Muscle layer of colon (tissue), 2 donors: Measurements from ENCODE around the gene GNLY.

Experiments used
- H3K27ac ChIP-seq: one replicate; pipeline ENCODE4 v1.7.0; 2013; ENCODE audit warnings: low read depth, mild to moderate bottlenecking, low read length, moderate library complexity
- H3K27me3 ChIP-seq, 2 donors: one replicate each; pipeline ENCODE4 v1.7.0; 2013; ENCODE audit warnings: low read length in 2 of 2, mild to moderate bottlenecking in 2 of 2; ENCODE audit not compliant: insufficient read depth in 2 of 2, control insufficient read depth in 1 of 2
- H3K36me3 ChIP-seq: one replicate; pipeline ENCODE4 v1.7.0; 2013; ENCODE audit warnings: mild to moderate bottlenecking, low read length; ENCODE audit not compliant: insufficient read depth
- H3K4me1 ChIP-seq: one replicate; pipeline ENCODE4 v1.7.0; 2013; ENCODE audit warnings: mild to moderate bottlenecking, low read length; ENCODE audit not compliant: insufficient read depth
- H3K4me3 ChIP-seq, 2 donors: one replicate each; pipeline ENCODE4 v1.7.0; 2013; ENCODE audit warnings: low read length in 2 of 2, low read depth in 1 of 2, mild to moderate bottlenecking in 1 of 2, moderate library complexity in 1 of 2
- H3K9ac ChIP-seq: one replicate; pipeline ENCODE4 v1.7.0; 2013; ENCODE audit warnings: low read length
- H3K9me3 ChIP-seq: one replicate; pipeline ENCODE4 v1.7.0; 2013; ENCODE audit warnings: mild to moderate bottlenecking, low read length
- donor health status: abdominal sarcoma.
- donor health status: Adenocarcinoma of cecum.

The GNLY gene

GRCh38 chr2:85694052-85695025 lies at the start of gene GNLY:
TSS of gene GNLY (plus strand) at chr2:85694358. CDS start at chr2:85694419, 61 bp downstream.
- Histone ChIP-seq H3K27ac (no peak within 1 kb of the TSS), H3K9ac (no peak within 1 kb of the TSS), H3K4me1 (no peaks in the 10 kb centered on the region), H3K36me3 (no peaks in the 10 kb centered on the region), H3K27me3 (no peaks in the 10 kb centered on the region), H3K9me3 (no peaks in the 10 kb centered on the region), H3K4me3 (no peak within 1 kb of the TSS)

DNA sequence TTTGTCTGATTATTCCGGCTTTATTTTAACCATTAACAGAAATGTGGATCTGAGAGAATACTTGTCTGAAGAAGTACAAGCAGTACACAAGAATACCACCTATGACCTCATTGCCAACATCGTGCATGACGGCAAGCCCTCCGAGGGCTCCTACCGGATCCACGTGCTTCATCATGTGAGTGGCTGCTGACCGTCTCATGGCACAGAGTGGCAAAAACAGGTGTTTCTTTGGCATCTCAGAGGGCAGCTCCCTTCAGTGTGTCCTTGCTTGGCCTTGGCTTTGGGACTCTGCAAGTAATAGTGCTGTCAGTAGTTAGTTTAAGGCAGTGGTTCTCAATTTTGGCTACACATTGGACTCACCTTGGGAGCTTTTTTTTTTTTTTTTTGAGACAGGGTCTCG lies 49.2 kb upstream of the GNLY start:
- H3K4me3 ChIP-seq: no peak overlapping the region
- no peak overlapping the region for H3K9ac ChIP-seq
- H3K27ac ChIP-seq: no peak overlapping the region
- H3K4me1 ChIP-seq: no peaks in the 10 kb centered on the region
- H3K36me3 ChIP-seq: peaks cover 91% of the 10 kb centered on the region
- no peaks in the 10 kb centered on the region for H3K9me3 ChIP-seq
- H3K27me3 ChIP-seq: no peaks in the 10 kb centered on the region

DNA sequence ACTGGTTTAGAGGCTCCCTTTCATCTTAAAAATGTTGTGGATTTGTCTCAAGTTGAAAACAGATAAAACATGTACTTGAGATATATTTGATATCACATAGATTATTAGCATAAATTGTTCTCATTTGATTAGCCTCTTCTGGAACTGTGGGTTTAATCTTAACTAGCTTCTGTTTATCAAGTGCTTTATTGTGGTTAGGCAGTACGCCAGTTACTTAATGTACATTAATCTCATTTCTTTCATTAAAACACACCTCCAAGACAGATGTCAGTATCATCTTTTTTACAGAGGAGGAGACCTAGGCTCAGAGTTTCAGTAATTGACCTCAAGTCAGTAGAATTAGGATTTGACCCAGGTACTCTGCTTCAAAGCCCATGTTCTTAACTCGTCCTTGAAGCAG lies 48.0 kb upstream of the GNLY start:
- Histone ChIP-seq H3K36me3 (peaks cover 84% of the 10 kb centered on the region), H3K9ac (no peak overlapping the region), H3K27me3 (no peaks in the 10 kb centered on the region), H3K27ac (no peak overlapping the region), H3K9me3 (no peaks in the 10 kb centered on the region), H3K4me1 (no peaks in the 10 kb centered on the region), H3K4me3 (no peak overlapping the region)

DNA sequence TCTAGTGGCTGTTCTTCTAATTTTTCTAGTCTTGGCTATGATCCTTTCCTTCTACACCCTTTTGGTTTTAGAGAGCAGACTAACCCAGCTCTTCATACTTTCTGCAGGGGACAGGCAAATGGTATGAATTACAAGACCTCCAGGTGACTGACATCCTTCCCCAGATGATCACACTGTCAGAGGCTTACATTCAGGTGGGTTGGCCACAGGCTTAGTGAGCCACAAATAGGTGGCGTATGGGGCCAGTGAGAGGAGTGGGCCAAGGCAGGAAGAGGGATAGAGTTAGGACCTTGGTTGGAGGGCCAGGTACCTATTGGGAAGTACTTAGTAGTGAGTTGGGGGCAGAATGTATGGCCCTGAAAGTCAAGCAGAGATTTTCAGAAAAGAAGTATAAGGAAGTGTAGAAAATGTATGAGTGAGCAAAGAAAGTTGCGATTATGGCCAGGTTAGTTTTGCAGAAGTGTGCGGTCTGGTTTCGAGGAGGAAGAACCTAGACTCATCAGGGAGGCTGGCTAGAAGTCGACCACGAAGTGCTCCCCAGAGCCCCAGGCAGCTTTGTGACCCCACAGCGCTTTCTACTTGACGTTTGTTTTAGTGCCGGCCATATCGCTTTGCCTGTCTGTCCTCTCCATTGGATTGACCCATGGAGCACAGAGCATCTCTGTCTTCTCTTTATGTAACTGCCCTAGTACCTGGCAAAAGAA lies 46.2 kb upstream of the GNLY start:
- Histone ChIP-seq H3K4me3 (no peak overlapping the region), H3K9ac (no peak overlapping the region), H3K4me1 (no peaks in the 10 kb centered on the region), H3K9me3 (no peaks in the 10 kb centered on the region), H3K27me3 (no peaks in the 10 kb centered on the region), H3K36me3 (peaks cover 77% of the 10 kb centered on the region), H3K27ac (no peak overlapping the region)

- Histone ChIP-seq H3K27me3 (no peaks in the 10 kb centered on the region), H3K27ac (no peak overlapping the region), H3K36me3 (peaks cover 72% of the 10 kb centered on the region)
Observed at GRCh38 chr2:85648619-85649018, 45.5 kb upstream of the GNLY start.

DNA sequence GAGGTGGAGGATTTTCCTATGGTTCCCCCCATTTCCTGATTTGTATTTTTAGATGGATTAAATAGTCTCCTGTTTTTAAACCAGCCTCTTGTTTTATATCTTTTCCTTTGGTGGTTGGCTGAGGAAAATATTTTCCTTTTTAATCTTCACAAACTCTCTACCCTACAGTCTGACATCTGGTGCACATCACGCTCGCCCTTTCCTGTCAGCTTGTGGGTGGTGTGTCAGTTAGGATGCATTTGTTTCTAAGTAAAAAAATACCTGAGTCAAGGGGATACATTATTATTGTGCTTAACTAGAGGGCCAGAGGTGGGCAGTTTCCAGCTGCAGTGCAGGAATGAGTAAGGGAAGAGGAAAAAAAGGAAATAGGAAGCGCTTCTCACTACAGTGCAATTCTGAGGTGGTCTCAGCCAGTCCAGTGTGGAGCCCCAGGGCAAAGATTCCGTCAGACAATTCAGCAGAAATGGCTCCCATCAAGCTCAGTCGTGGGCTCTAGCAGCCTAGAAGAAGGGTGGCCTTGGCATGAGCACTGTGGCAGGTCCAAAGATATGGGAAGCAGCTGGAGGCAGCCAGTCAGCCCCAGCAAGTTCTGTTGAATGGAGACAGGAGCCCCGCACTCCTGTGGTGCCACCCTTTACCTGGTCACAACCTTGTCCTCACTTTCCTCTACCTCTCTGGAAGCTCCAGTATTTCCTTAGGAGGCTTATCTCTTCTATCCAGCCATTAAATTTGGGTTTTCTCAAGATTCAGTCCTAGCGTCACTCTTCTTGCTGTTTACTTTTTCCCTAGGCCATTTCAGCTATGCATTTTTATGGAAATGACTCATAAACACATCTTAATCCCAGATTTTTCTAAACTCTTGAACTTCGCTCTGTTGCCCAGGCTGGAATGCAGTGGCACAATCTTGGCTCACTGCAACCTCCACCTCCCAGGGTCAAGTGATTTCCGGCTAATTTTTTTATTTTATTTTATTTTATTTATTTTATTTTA lies 44.7 kb upstream of the GNLY start:
- H3K4me1 ChIP-seq: no peaks in the 10 kb centered on the region
- no peak overlapping the region for H3K27ac ChIP-seq
- H3K27me3 ChIP-seq: no peaks in the 10 kb centered on the region
- H3K9me3 ChIP-seq: no peaks in the 10 kb centered on the region
- peaks cover 65% of the 10 kb centered on the region for H3K36me3 ChIP-seq
- no peak overlapping the region for H3K4me3 ChIP-seq
- H3K9ac ChIP-seq: no peak overlapping the region

More at GRCh38 chr2:85648619-85649018, 45.5 kb upstream of the GNLY start:
- H3K4me3 ChIP-seq: no peak overlapping the region
- H3K9ac ChIP-seq: no peak overlapping the region
- H3K9me3 ChIP-seq: no peaks in the 10 kb centered on the region
- no peaks in the 10 kb centered on the region for H3K4me1 ChIP-seq

DNA sequence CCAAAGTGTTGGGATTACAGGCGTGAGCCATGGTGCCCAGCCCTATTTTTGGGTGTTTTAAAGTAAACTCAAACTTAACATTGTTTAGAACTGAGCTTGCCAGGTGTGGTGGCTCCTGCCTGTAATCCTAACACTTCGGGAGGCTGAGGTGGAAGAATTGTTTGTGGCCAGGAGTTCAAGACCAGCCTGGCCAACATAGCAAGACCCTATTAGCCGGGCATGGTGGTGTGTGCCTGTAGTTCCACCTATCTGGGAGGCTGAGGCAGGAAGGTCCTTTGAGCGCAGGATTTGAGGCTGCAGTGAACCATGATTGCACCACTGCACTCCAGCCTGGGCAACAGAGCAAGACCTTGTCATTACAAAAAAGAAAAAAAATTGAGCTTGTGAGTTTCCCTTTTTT lies 43.7 kb upstream of the GNLY start:
- H3K4me1 ChIP-seq: no peaks in the 10 kb centered on the region
- no peaks in the 10 kb centered on the region for H3K9me3 ChIP-seq
- no peak overlapping the region for H3K4me3 ChIP-seq
- no peak overlapping the region for H3K9ac ChIP-seq
- no peaks in the 10 kb centered on the region for H3K27me3 ChIP-seq
- no peak overlapping the region for H3K27ac ChIP-seq
- H3K36me3 ChIP-seq: peaks cover 56% of the 10 kb centered on the region

- no peaks in the 10 kb centered on the region for H3K27me3 ChIP-seq
- H3K4me1 ChIP-seq: no peaks in the 10 kb centered on the region
- H3K36me3 ChIP-seq: peaks cover 54% of the 10 kb centered on the region
- H3K4me3 ChIP-seq: no peak overlapping the region
- H3K9me3 ChIP-seq: no peaks in the 10 kb centered on the region
- H3K9ac ChIP-seq: no peak overlapping the region
- H3K27ac ChIP-seq: no peak overlapping the region
Observed at GRCh38 chr2:85651097-85651496, 43.1 kb upstream of the GNLY start.

DNA sequence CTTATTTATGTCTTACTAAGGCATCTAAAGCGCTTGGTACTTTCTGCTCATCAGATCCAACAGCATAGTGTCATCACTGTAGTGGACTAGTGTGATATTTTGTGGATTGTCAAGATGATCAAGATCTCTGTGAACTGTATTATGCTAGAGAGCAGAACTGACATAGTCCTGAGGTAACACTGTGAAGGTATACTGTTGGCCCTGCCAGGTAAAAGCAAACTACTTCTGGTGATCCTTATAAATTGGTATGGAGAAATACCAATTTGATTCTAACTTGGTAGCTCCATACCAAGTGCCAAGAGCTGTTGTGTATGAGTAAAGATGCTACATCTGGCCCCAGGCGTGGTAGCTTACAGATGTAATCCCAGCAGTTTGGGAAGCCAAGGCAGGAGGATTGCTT lies 42.1 kb upstream of the GNLY start:
- Histone ChIP-seq H3K9ac (no peak overlapping the region), H3K27ac (no peak overlapping the region), H3K9me3 (no peaks in the 10 kb centered on the region), H3K4me1 (no peaks in the 10 kb centered on the region), H3K36me3 (peaks cover 46% of the 10 kb centered on the region), H3K27me3 (no peaks in the 10 kb centered on the region), H3K4me3 (no peak overlapping the region)

- no peak overlapping the region for H3K9ac ChIP-seq
- no peaks in the 10 kb centered on the region for H3K4me1 ChIP-seq
- H3K27ac ChIP-seq: no peak overlapping the region
- no peaks in the 10 kb centered on the region for H3K27me3 ChIP-seq
- no peaks in the 10 kb centered on the region for H3K9me3 ChIP-seq
- H3K36me3 ChIP-seq: peaks cover 26% of the 10 kb centered on the region
- H3K4me3 ChIP-seq: no peak overlapping the region
Observed at GRCh38 chr2:85653996-85654395, 40.2 kb upstream of the GNLY start.

- Histone ChIP-seq H3K9ac (no peak overlapping the region), H3K4me3 (no peak overlapping the region), H3K36me3 (peaks cover 18% of the 10 kb centered on the region), H3K4me1 (no peaks in the 10 kb centered on the region), H3K9me3 (no peaks in the 10 kb centered on the region), H3K27me3 (no peaks in the 10 kb centered on the region), H3K27ac (no peak overlapping the region)
Observed at GRCh38 chr2:85655961-85656417, 38.2 kb upstream of the GNLY start.
